ENCODE measurements around the gene PEAR1. TPM values are rescaled to one million over a fixed set of nuclear protein-coding genes. Genes with fewer than 3 reads are reported as not detected.

PEAR1 gene
- polyA plus RNA-seq, 1 experiment = 14.9 TPM

DNA sequence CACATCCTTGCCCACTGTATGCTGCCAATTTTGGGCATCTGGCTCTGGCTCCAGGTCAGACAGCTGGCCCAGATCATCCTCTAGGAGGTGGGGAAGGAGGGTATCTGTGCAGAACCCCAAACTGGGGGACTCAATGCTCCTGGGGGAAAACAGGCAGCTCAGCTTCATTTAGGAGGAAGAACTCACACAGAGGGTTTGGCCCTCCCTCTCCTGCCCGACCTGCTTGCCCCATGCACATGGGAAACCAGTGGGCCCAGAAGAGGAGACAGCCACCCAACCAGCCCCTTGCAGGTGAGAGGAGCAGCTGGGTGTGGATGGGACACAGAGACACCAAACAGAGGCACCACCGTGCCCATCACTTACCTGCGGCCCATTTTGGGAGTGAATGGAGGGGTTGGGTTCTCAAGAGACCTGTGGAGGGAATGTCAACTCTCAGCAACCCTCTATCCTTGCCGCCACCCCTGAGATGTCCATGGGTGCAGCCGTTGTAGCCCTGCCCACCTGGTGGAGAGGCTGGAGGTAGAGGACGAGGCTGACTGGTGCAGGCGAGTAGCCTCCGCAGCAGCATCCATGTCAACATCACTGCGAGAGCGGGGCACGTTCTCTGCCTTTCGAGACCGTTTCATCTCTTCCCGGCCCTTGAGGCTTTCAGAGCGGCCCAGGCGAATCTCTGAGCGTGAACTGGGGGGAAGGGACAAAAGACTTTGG, 54.5 kb downstream of the PEAR1 start:
- Histone ChIP-seq H3K27ac (ENCODE audit: low read depth, low read length) (no peak overlapping the region), H3K9me3 (ENCODE audit: control insufficient read depth, insufficient read depth, low read length) (no peaks in the 10 kb centered on the region), H3K27me3 (ENCODE audit: control insufficient read depth, insufficient read depth, low read length) (no peaks in the 10 kb centered on the region), H3K4me3 (ENCODE audit: low read depth, low read length) (no peak overlapping the region)
- TF ChIP-seq, protein P1, sequence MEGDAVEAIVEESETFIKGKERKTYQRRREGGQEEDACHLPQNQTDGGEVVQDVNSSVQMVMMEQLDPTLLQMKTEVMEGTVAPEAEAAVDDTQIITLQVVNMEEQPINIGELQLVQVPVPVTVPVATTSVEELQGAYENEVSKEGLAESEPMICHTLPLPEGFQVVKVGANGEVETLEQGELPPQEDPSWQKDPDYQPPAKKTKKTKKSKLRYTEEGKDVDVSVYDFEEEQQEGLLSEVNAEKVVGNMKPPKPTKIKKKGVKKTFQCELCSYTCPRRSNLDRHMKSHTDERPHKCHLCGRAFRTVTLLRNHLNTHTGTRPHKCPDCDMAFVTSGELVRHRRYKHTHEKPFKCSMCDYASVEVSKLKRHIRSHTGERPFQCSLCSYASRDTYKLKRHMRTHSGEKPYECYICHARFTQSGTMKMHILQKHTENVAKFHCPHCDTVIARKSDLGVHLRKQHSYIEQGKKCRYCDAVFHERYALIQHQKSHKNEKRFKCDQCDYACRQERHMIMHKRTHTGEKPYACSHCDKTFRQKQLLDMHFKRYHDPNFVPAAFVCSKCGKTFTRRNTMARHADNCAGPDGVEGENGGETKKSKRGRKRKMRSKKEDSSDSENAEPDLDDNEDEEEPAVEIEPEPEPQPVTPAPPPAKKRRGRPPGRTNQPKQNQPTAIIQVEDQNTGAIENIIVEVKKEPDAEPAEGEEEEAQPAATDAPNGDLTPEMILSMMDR (IDR thresholded peaks at IDR 0.05; ENCODE audit: low read depth, low read length) = no peak
- ChIA-PET CTCF (interaction anchor here (0.5 to 1.0 kb wide), 2 partner anchors 84 to 344 kb away, joined by 3 to 4 read pairs; no protein-coding TSS in a partner anchor), POLR2A (no interaction called here)
- no peak for DNase-seq (ENCODE audit: low read depth, low spot score)

DNA sequence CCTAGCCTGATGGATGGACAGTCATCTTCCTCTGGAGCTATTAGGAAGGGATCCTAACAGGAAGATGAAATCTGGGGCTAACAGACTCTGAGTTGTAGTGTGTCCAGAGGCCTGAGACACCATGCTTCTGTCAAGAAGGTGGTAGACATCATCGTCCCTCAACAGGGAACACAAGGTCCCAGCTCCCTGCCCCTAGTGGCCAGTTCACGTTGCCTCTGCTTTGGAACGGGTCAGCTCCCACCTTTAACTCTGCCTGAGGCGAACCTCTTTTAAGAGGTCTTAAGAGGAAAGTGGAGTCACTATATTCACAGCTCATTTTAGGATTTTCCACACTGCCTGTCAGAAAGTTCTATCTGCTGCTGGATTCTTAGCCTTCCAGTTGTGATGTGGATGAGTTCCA, 55.2 kb downstream of the PEAR1 start:
- POLR2A ChIA-PET = no interaction called here
- Histone ChIP-seq H3K27me3 (ENCODE audit: control insufficient read depth, insufficient read depth, low read length) (no peaks in the 10 kb centered on the region), H3K9me3 (ENCODE audit: control insufficient read depth, insufficient read depth, low read length) (no peaks in the 10 kb centered on the region), H3K4me3 (ENCODE audit: low read depth, low read length) (no peak overlapping the region), H3K27ac (ENCODE audit: low read depth, low read length) (no peak overlapping the region)
- CTCF ChIA-PET = interaction anchor here (1.0 kb wide), 1 partner anchor 84 kb away, joined by 3 read pairs; no protein-coding TSS in a partner anchor
- TF ChIP-seq, protein P1 (IDR thresholded peaks at IDR 0.05; ENCODE audit: low read depth, low read length) = peak; percentile 32; the same call in 1 of the 2 replicates
- DNase-seq (ENCODE audit: low read depth, low spot score) = no peak

DNA sequence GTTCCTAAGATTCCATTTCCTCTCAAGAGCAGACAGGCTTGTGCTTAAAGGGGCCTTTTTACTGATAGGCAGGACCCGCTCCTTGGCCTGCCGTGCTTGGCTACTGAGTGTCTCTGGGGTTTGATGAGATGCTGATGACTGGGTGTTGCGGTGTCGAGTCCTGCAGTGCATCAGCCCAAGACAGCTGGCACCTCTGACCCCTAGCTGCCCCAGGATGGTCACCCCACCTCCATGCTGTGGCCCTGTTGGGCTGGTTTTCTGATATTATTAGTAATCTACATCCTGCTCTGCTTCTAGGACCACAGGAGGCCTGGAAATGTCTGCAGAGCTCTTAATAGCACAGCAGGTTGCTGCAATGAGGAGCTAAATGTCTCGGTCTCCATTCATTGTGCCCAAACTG, 55.6 kb downstream of the PEAR1 start:
- H3K9me3 ChIP-seq (ENCODE audit: control insufficient read depth, insufficient read depth, low read length) = no peaks in the 10 kb centered on the region
- CTCF ChIA-PET = interaction anchor here (1.0 kb wide), 1 partner anchor 83 kb away, joined by 3 read pairs; no protein-coding TSS in a partner anchor
- no peak overlapping the region for H3K27ac ChIP-seq (ENCODE audit: low read depth, low read length)
- H3K27me3 ChIP-seq (ENCODE audit: control insufficient read depth, insufficient read depth, low read length) = no peaks in the 10 kb centered on the region
- TF ChIP-seq, protein P1 (IDR thresholded peaks at IDR 0.05; ENCODE audit: low read depth, low read length) = no peak
- no peak overlapping the region for H3K4me3 ChIP-seq (ENCODE audit: low read depth, low read length)
- DNase-seq (ENCODE audit: low read depth, low spot score) = no peak
- POLR2A ChIA-PET = interaction anchor here (0.6 kb wide), 1 partner anchor 444 kb away, joined by 3 read pairs; no protein-coding TSS in a partner anchor

DNA sequence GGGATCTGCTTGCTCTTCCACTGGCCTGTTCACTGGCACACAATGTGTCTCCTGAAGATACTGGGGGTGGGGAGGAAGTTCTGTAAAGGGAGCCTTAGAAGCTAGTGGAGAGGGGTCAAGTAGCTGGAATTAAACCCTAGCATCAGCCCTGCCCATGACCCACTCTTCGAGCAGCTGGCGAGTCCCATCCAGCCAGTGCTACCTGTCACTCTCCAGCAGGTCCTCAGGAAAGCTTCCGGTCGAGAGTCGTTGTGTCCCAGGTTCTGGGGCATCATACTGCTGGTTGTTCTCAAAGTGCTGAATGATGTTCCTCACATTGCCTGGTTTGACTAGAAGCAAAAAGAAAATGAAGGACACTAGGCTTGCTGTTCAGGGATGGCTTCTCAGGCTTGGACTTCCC, 57.9 kb downstream of the PEAR1 start:
- Histone ChIP-seq H3K9me3 (ENCODE audit: control insufficient read depth, insufficient read depth, low read length) (no peaks in the 10 kb centered on the region), H3K27ac (ENCODE audit: low read depth, low read length) (no peak overlapping the region), H3K4me3 (ENCODE audit: low read depth, low read length) (no peak overlapping the region), H3K27me3 (ENCODE audit: control insufficient read depth, insufficient read depth, low read length) (no peaks in the 10 kb centered on the region)
- ChIA-PET POLR2A (interaction anchor here (0.7 kb wide), 1 partner anchor 13 kb away, joined by 3 read pairs; no protein-coding TSS in a partner anchor), CTCF (no interaction called here)
- DNase-seq (ENCODE audit: low read depth, low spot score) = no peak
- TF ChIP-seq, protein P1 (IDR thresholded peaks at IDR 0.05; ENCODE audit: low read depth, low read length) = no peak

DNA sequence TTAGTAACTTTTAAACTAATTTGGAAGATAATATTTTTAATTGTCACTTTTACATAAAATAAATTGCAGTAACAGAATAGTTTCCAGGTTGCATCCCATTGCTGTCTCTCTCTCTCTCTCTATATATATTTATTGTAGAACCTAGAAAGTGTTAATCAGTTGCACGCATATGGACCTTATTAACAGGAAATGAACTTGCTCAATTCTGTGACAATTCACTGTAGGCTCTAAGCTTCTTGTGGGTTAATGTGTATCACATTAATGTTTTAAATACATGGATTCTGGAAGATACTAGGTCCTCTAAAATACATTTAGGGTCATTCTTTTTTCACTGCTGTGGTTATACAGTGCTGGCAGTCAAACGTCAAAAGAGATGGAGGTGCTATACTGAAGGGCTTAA, 60.1 kb downstream of the PEAR1 start:
- ChIA-PET POLR2A (no interaction called here), CTCF (no interaction called here)
- no peak for DNase-seq (ENCODE audit: low read depth, low spot score)
- Histone ChIP-seq H3K4me3 (ENCODE audit: low read depth, low read length) (no peak overlapping the region), H3K27me3 (ENCODE audit: control insufficient read depth, insufficient read depth, low read length) (no peaks in the 10 kb centered on the region), H3K27ac (ENCODE audit: low read depth, low read length) (no peak overlapping the region), H3K9me3 (ENCODE audit: control insufficient read depth, insufficient read depth, low read length) (no peaks in the 10 kb centered on the region)
- TF ChIP-seq, protein P1 (IDR thresholded peaks at IDR 0.05; ENCODE audit: low read depth, low read length) = no peak

All from AG04450 (cell line).